Thoracic aorta (tissue), 2 donors: ENCODE measurements around the gene ASMT. TPM values are rescaled to one million over a fixed set of nuclear protein-coding genes. Genes with fewer than 3 reads are reported as not detected.

Experiments
- ATAC-seq: fragments of 150-250 bp; one replicate; pipeline ENCODE4 v1.8.0; 2017; ENCODE audit warnings: low read depth; ENCODE audit not compliant: insufficient number of reproducible peaks, low FRiP score
- DNase-seq: peaks from one replicate; pipeline ENCODE4 v3.0.0-alpha.2; 2020; ENCODE audit warnings: low spot score
- H3K27ac ChIP-seq, 2 donors: fragments of 200-600 bp; sonication (generic); 1 replicate in 1 of 2; 2 replicates in 1 of 2; pipeline ENCODE4 v1.5.1; 2016; ENCODE audit warnings: mild to moderate bottlenecking in 2 of 2, moderate library complexity in 2 of 2
- H3K27me3 ChIP-seq: fragments of 200-600 bp; sonication (generic); replicated peaks from 2 replicates; pipeline ENCODE4 v1.6.0; 2016; ENCODE audit warnings: mild to moderate bottlenecking; ENCODE audit not compliant: insufficient read depth
- H3K36me3 ChIP-seq: fragments of 200-600 bp; sonication (generic); one replicate; pipeline ENCODE4 v1.5.1; 2016
- H3K4me1 ChIP-seq, 2 donors: fragments of 200-600 bp; sonication (generic); 1 replicate in 1 of 2; 2 replicates in 1 of 2; pipeline versions ENCODE4 v1.5.1 to v1.6.0; 2016; ENCODE audit warnings: low read depth in 2 of 2, mild to moderate bottlenecking in 1 of 2; ENCODE audit not compliant: control insufficient read depth in 1 of 2
- H3K4me3 ChIP-seq: fragments of 200-600 bp; sonication (generic); 2 replicates; pipeline ENCODE4 v1.5.1; 2016; ENCODE audit warnings: mild to moderate bottlenecking
- H3K9me3 ChIP-seq: fragments of 200-600 bp; sonication (generic); 2 replicates; pipeline ENCODE4 v1.5.1; 2016
- CTCF ChIP-seq: fragments of 200-600 bp; sonication (generic); IDR thresholded peaks from one replicate; pipeline ENCODE4 v1.5.1; 2019; ENCODE audit warnings: antibody characterized with exemption
- total RNA-seq, 2 donors: library from RNA; depleted of rRNA; stranded (reverse); fragments of >200 nt; gene quantifications; one replicate each; pipeline versions ENCODE4 v1.1.0 to v1.2.3, GENCODE V29; 2016

Gene ASMT
- total RNA-seq, 2 donors from 2014 or later: not detected

DNA sequence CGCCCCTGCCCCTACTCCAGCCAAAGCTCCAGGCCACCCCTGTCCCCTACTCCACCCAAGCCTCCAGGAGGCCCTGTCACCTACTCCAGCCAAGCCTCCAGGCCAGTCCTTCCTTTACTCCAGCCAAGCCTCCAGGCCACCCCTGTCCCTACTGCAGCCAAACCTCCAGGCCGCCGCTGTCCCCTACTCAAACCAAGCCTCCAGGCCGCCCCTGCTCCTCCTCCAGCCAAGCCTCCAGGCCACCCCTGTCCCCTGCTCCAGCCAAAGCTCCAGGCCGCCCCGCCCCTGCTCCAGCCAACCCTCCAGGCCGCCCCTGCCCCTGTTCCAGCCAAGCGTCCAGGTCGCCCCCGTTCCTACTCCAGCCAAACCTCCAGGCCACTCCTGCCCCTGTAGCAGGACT is 5.1 kb upstream of the ASMT start:
- no peak for TF ChIP-seq CTCF
- Histone ChIP-seq H3K36me3 (no peaks in the 10 kb centered on the region), H3K27me3 (no peaks in the 10 kb centered on the region), H3K4me3 (no peak overlapping the region), H3K27ac (no peak overlapping the region), H3K4me1 (no peaks in the 10 kb centered on the region), H3K9me3 (no peaks in the 10 kb centered on the region)
- no peak for ATAC-seq
- no peak for DNase-seq

DNA sequence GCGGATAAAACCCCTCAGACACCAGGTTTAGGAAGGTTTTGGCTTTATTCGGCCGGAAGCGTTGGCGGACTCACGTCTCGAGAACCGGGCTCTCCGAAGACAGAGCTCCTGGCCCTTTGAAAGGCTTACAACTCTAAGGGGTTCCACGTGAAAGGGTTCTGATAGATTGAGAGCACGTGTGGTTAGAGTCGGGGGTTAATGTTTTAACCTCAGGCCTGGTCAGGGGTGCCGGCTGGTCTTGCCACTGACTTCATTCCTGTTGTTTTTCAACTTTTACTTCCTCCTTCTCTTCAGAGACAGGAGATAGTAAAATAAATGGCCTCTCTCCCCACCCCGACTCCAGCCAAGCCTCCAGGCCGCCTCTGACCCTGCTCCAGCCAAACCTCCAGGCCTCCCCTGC is 4.7 kb upstream of the ASMT start:
- Histone ChIP-seq H3K4me1 (no peaks in the 10 kb centered on the region), H3K27me3 (no peaks in the 10 kb centered on the region), H3K9me3 (no peaks in the 10 kb centered on the region), H3K4me3 (no peak overlapping the region), H3K36me3 (no peaks in the 10 kb centered on the region), H3K27ac (no peak overlapping the region)
- DNase-seq (no peak), ATAC-seq (no peak)
- no peak for TF ChIP-seq CTCF

DNA sequence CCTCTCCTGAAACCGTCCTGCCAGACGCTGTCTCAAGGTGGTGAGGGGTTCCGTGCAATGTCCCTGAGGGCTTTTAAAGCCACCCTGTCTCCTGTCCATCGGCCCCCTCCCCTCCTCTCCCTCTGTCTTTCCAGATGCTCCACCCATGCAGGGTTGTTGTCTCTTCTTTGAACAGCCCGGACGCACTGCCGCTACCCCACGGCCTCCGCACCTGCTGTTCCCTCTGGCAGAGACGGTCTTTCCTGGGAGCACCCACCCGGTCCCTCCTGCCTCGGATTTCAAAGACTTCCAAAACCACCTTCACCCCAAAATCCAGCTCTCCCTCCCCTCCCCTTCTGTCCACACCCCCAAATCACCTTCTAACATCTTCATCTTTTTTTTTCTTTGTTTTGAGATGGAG is 4.1 kb upstream of the ASMT start:
- ATAC-seq: no peak

DNA sequence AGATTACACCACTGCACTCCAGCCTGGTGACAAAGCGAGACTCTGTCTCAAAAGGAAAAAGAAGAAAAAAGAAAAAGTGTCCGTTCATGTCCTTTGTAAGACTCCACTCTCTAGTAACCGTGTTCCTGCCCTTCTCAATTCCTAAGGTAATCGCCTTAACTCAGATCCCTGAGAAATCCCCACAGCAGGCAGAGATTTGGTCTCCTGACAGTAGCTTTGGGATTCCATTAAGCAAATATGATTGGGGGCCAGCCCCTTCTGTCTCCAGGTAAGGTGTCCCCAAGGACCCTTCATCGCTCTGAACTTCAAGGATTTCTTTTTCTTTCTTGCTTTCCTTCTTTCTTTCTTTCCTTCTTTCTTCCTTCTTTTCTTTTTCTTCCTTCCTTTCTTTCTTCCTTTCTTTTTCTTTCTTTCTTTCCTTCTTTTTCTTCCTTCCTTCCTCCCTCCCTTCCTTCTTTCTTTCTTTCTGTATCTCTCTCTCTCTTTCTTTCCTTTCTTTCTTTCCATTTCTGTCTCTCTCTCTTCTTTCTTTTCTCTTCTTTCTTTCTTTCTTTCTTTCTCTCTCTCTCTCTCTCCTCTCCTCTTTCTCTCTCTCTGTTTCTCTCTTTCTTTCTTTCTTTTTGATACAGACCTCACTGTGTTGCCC is 2.1 kb upstream of the ASMT start:
- H3K9me3 ChIP-seq: no peaks in the 10 kb centered on the region
- no peaks in the 10 kb centered on the region for H3K36me3 ChIP-seq
- no peak overlapping the region for H3K4me3 ChIP-seq
- ATAC-seq: no peak
- no peaks in the 10 kb centered on the region for H3K27me3 ChIP-seq
- no peak overlapping the region for H3K27ac ChIP-seq
- TF ChIP-seq CTCF: no peak
- no peaks in the 10 kb centered on the region for H3K4me1 ChIP-seq
- no peak for DNase-seq

More for the DNA sequence above, 4.1 kb upstream of the ASMT start:
- no peak for TF ChIP-seq CTCF
- H3K9me3 ChIP-seq: no peaks in the 10 kb centered on the region
- no peak overlapping the region for H3K4me3 ChIP-seq
- no peak for DNase-seq
- no peak overlapping the region for H3K27ac ChIP-seq
- H3K4me1 ChIP-seq: no peaks in the 10 kb centered on the region
- H3K27me3 ChIP-seq: no peaks in the 10 kb centered on the region
- H3K36me3 ChIP-seq: no peaks in the 10 kb centered on the region

GRCh38 chrX:1618689-1619088 is 3.8 kb downstream of the ASMT start:
- TF ChIP-seq CTCF: no peak
- no peaks in the 10 kb centered on the region for H3K9me3 ChIP-seq
- H3K4me1 ChIP-seq: no peaks in the 10 kb centered on the region
- H3K27ac ChIP-seq: no peak overlapping the region
- no peak for ATAC-seq
- no peak overlapping the region for H3K4me3 ChIP-seq
- DNase-seq: no peak
- no peaks in the 10 kb centered on the region for H3K36me3 ChIP-seq
- no peaks in the 10 kb centered on the region for H3K27me3 ChIP-seq
